ENCODE data around the gene C12orf75. TPM values are rescaled to one million over a fixed set of nuclear protein-coding genes. Genes with fewer than 3 reads are reported as not detected.

C12orf75 gene
- total RNA-seq, 1 donor from 2014 or later, result 276 TPM

- H3K4me3 ChIP-seq (ENCODE audit: low read depth, low read length), result no peak overlapping the region
- TF ChIP-seq CTCF (IDR thresholded peaks at IDR 0.05; ENCODE audit: insufficient read depth, low read length, poor library complexity, severe bottlenecking), result no peak
- peaks cover 4% of the 10 kb centered on the region for H3K36me3 ChIP-seq (ENCODE audit: control insufficient read depth, insufficient read depth, low read length)
- H3K27me3 ChIP-seq (ENCODE audit: control insufficient read depth, insufficient read depth, low read length), result no peaks in the 10 kb centered on the region
- no peak for DNase-seq (ENCODE audit: low read depth)
Measured at GRCh38 chr12:105368047-105368646, 37.7 kb downstream of the C12orf75 start.

GRCh38 chr12:105369014-105369413 lies 38.5 kb downstream of the C12orf75 start:
- peak; percentile 6 for TF ChIP-seq CTCF (IDR thresholded peaks at IDR 0.05; ENCODE audit: insufficient read depth, low read length, poor library complexity, severe bottlenecking)
- no peak for DNase-seq (ENCODE audit: low read depth)
- no peaks in the 10 kb centered on the region for H3K27me3 ChIP-seq (ENCODE audit: control insufficient read depth, insufficient read depth, low read length)
- peaks cover 4% of the 10 kb centered on the region for H3K36me3 ChIP-seq (ENCODE audit: control insufficient read depth, insufficient read depth, low read length)
- no peak overlapping the region for H3K4me3 ChIP-seq (ENCODE audit: low read depth, low read length)

- no peak overlapping the region for H3K4me3 ChIP-seq (ENCODE audit: low read depth, low read length)
- H3K36me3 ChIP-seq (ENCODE audit: control insufficient read depth, insufficient read depth, low read length), result no peaks in the 10 kb centered on the region
- no peak for DNase-seq (ENCODE audit: low read depth)
- TF ChIP-seq CTCF (IDR thresholded peaks at IDR 0.05; ENCODE audit: insufficient read depth, low read length, poor library complexity, severe bottlenecking), result no peak
- H3K27me3 ChIP-seq (ENCODE audit: control insufficient read depth, insufficient read depth, low read length), result no peaks in the 10 kb centered on the region
Measured at GRCh38 chr12:105374303-105374702, 43.8 kb downstream of the C12orf75 start.

- no peak for DNase-seq (ENCODE audit: low read depth)
- no peak for TF ChIP-seq CTCF (IDR thresholded peaks at IDR 0.05; ENCODE audit: insufficient read depth, low read length, poor library complexity, severe bottlenecking)
Measured at GRCh38 chr12:105377077-105377476, 46.6 kb downstream of the C12orf75 start.

GRCh38 chr12:105378911-105379310 lies 48.4 kb downstream of the C12orf75 start:
- peak; percentile 16 for TF ChIP-seq CTCF (IDR thresholded peaks at IDR 0.05; ENCODE audit: insufficient read depth, low read length, poor library complexity, severe bottlenecking)
- Histone ChIP-seq H3K27me3 (ENCODE audit: control insufficient read depth, insufficient read depth, low read length) (no peaks in the 10 kb centered on the region), H3K36me3 (ENCODE audit: control insufficient read depth, insufficient read depth, low read length) (no peaks in the 10 kb centered on the region), H3K4me3 (ENCODE audit: low read depth, low read length) (no peak overlapping the region)
- no peak for DNase-seq (ENCODE audit: low read depth)

More at GRCh38 chr12:105377077-105377476, 46.6 kb downstream of the C12orf75 start:
- H3K27me3 ChIP-seq (ENCODE audit: control insufficient read depth, insufficient read depth, low read length), result no peaks in the 10 kb centered on the region
- no peak overlapping the region for H3K4me3 ChIP-seq (ENCODE audit: low read depth, low read length)
- H3K36me3 ChIP-seq (ENCODE audit: control insufficient read depth, insufficient read depth, low read length), result no peaks in the 10 kb centered on the region

Measured in kidney epithelial cell (primary cell).